Measurements from ENCODE around the gene C1orf115.

- TF ChIP-seq CTCF (IDR thresholded peaks at IDR 0.05; ENCODE audit: insufficient read depth, low read length) (no peak), GABPA (IDR thresholded peaks at IDR 0.05; ENCODE audit: low read depth) (no peak), REST (IDR thresholded peaks at IDR 0.05; ENCODE audit: insufficient replicate concordance, low read depth) (no peak), POLR2AphosphoS5 (IDR thresholded peaks at IDR 0.05; ENCODE audit: low read depth) (no peak)
Observed at GRCh38 chr1:220706480-220706879, 16.3 kb downstream of the C1orf115 start.
